H1 (cell line): ENCODE measurements around the gene RIN2. TPM values are rescaled to one million over a fixed set of nuclear protein-coding genes. Genes with fewer than 3 reads are reported as not detected.

ENCODE experiments used
- EZH2 ChIP-seq: fragments of 200-600 bp; sonication (generic); IDR thresholded peaks from 2 replicates; pipeline ENCODE4 v1.7.1; 2012; ENCODE audit warnings: low read depth, mild to moderate bottlenecking, moderate library complexity, low read length, inconsistent platforms; ENCODE audit not compliant: severe bottlenecking
- HDAC6 ChIP-seq: IDR thresholded peaks from one replicate; pipeline ENCODE4 v1.7.1; 2012; ENCODE audit warnings: low read depth, mild to moderate bottlenecking, inconsistent platforms, low read length, moderate library complexity
- KDM5A ChIP-seq: fragments of 200-600 bp; IDR thresholded peaks from 2 replicates; pipeline ENCODE4 v1.7.1; 2012; ENCODE audit warnings: mild to moderate bottlenecking, low read length, inconsistent platforms, mixed read lengths
- POLR2AphosphoS5 ChIP-seq: IDR thresholded peaks from 2 replicates; pipeline ENCODE4 v1.6.1; 2011; ENCODE audit warnings: low read depth, low read length
- SIN3A ChIP-seq, 2 experiments: IDR thresholded peaks in 1 of 2; conservative IDR thresholded peaks in 1 of 2; 2 replicates each; pipeline ENCODE4 v1.6.1; 2011 to 2012; ENCODE audit warnings: low read length in 2 of 2, improper control_type of control experiment in 1 of 2, low read depth in 1 of 2, mild to moderate bottlenecking in 1 of 2
- SP4 ChIP-seq: IDR thresholded peaks from 2 replicates; pipeline ENCODE4 v1.6.1; 2012; ENCODE audit warnings: low read length, inconsistent platforms
- TBP ChIP-seq: IDR thresholded peaks from 2 replicates; pipeline ENCODE4 v1.6.1; 2011; ENCODE audit warnings: low read depth, low read length, improper control_type of control experiment
- polyA plus RNA-seq, 7 experiments: library from polyadenylated mRNA; depleted of rRNA in 3 of 7; stranded (reverse) in 5 of 7; unstranded in 2 of 7; fragments of >200 nt in 5 of 7; fragments of 200-250 nt in 2 of 7; gene quantifications; 1 replicate in 5 of 7; 2 replicates in 1 of 7; 4 replicates in 1 of 7; pipeline versions ENCODE4 v1.2.1 to v1.2.3, GENCODE V29; 2011 to 2013; ENCODE audit warnings: missing spikeins in 2 of 7, mixed read lengths in 2 of 7
- total RNA-seq: library from RNA; stranded (reverse); fragmentation: NEBNext Ultra II Directional; extraction: Animal tissue kit (Norgen Biotek cat#: 25700); gene quantifications from 2 replicates; pipeline ENCODE4 v1.2.1, GENCODE V29; 2021

Gene RIN2
- total and polyA plus RNA-seq, 2 of the 8 experiments (the other 6 are each of a cell fraction or from before 2014, with no cell fraction given), result 0.20 to 1.3 TPM

- no peak for TF ChIP-seq KDM5A
- no peak for TF ChIP-seq SIN3A (conservative IDR thresholded peaks at IDR 0.05 in 1 of 2, IDR thresholded peaks at IDR 0.05 in 1 of 2; ENCODE audit: low read depth in 1 of 2, low read length in 2 of 2)
- no peak for TF ChIP-seq EZH2
- TF ChIP-seq POLR2AphosphoS5, result no peak
- TF ChIP-seq TBP, result no peak
- no peak for TF ChIP-seq HDAC6
- TF ChIP-seq SP4, result no peak
Measured at GRCh38 chr20:19777981-19778380, 19.9 kb downstream of the RIN2 start (continued).
